HG03103 (cell line): ENCODE results near the gene PTK6.

Experiments
- ATAC-seq: cut with Tn5 transposase; IDR thresholded peaks from one replicate; pipeline ENCODE4 v1.9.1; 2021; ENCODE audit warnings: low read depth; ENCODE audit not compliant: unreplicated experiment

PTK6 gene

GRCh38 chr20:63570281-63571086 is 33.3 kb upstream of the PTK6 start:
- no peak for ATAC-seq

- no peak for ATAC-seq
Observed at GRCh38 chr20:63568986-63569949, 32.1 kb upstream of the PTK6 start.

GRCh38 chr20:63568170-63568981 is 31.2 kb upstream of the PTK6 start:
- ATAC-seq = no peak

- ATAC-seq = no peak
Observed at GRCh38 chr20:63567386-63568169, 30.4 kb upstream of the PTK6 start.

GRCh38 chr20:63567136-63567385 is 29.9 kb upstream of the PTK6 start:
- no peak for ATAC-seq

- ATAC-seq = no peak
Observed at GRCh38 chr20:63566395-63567135, 29.4 kb upstream of the PTK6 start.

GRCh38 chr20:63565699-63566335 is 28.6 kb upstream of the PTK6 start:
- no peak for ATAC-seq

GRCh38 chr20:63565021-63565698 is 28.0 kb upstream of the PTK6 start:
- ATAC-seq = no peak

- no peak for ATAC-seq
Observed at GRCh38 chr20:63564036-63564810, 27.0 kb upstream of the PTK6 start.

- no peak for ATAC-seq
Observed at GRCh38 chr20:63563225-63563935, 26.2 kb upstream of the PTK6 start.

GRCh38 chr20:63562461-63563224 is 25.5 kb upstream of the PTK6 start:
- no peak for ATAC-seq

GRCh38 chr20:63561624-63562396 is 24.6 kb upstream of the PTK6 start:
- no peak for ATAC-seq

- ATAC-seq = no peak
Observed at GRCh38 chr20:63560856-63561609, 23.9 kb upstream of the PTK6 start.

GRCh38 chr20:63560333-63560805 is 23.2 kb upstream of the PTK6 start:
- no peak for ATAC-seq
